NT2/D1 (cell line): ENCODE results near the gene DSCAM.

ENCODE experiments used
- DNase-seq: peaks from one replicate; pipeline ENCODE4 v3.0.0-alpha.2; 2011; ENCODE audit warnings: low read depth, low spot score
- H3K27me3 ChIP-seq: 2 replicates; pipeline ENCODE4 v1.6.0; 2011; ENCODE audit warnings: mild to moderate bottlenecking; ENCODE audit not compliant: insufficient read length, insufficient read depth
- H3K36me3 ChIP-seq: 2 replicates; pipeline ENCODE4 v1.6.1; 2011; ENCODE audit warnings: mild to moderate bottlenecking, low read length, mixed read lengths; ENCODE audit not compliant: insufficient read depth, insufficient read length
- H3K4me1 ChIP-seq: 2 replicates; pipeline ENCODE4 v1.5.1; 2011; ENCODE audit not compliant: insufficient read depth, insufficient read length
- H3K4me3 ChIP-seq: 2 replicates; pipeline ENCODE4 v1.5.1; 2011; ENCODE audit warnings: low read depth; ENCODE audit not compliant: insufficient read length
- H3K9ac ChIP-seq: 2 replicates; pipeline ENCODE4 v1.6.0; 2011; ENCODE audit warnings: low read depth; ENCODE audit not compliant: insufficient read length
- H3K9me3 ChIP-seq: 2 replicates; pipeline ENCODE4 v1.5.1; 2011; ENCODE audit warnings: mild to moderate bottlenecking, low read length; ENCODE audit not compliant: insufficient read depth
- SUZ12 ChIP-seq: IDR thresholded peaks from 2 replicates; pipeline ENCODE4 v1.6.1; 2011; ENCODE audit not compliant: insufficient read length, insufficient read depth; ENCODE audit errors: extremely low read depth
- YY1 ChIP-seq: IDR thresholded peaks from 2 replicates; pipeline ENCODE4 v1.6.1; 2011; ENCODE audit not compliant: insufficient read length, insufficient read depth
- ZNF274 ChIP-seq: IDR thresholded peaks from 2 replicates; pipeline ENCODE4 v1.6.1; 2011; ENCODE audit warnings: mild to moderate bottlenecking, low read depth, low read length

DSCAM gene

DNA sequence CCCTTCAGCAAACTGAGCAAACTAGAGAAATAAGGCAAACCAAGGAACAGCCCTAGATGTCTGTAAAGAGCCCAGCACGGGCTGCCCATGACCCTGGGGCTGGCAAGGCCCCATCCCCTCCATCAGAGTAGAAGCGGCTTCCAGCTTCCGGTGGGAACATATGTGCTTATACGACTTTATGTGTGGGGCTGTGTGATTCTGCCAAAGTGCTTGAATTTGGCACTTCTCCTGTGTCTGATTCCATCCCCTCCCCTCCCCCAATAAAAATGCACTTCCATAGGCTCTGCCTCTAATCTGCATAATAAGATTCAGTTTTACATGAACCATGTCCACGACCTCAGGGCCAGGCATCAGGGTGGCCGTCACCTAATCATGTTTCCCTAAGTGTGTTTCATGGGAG, 236.6 kb downstream of the DSCAM start:
- Histone ChIP-seq H3K36me3 (no peaks in the 10 kb centered on the region), H3K4me1 (no peaks in the 10 kb centered on the region), H3K9ac (no peak overlapping the region), H3K4me3 (no peak overlapping the region), H3K27me3 (no peaks in the 10 kb centered on the region), H3K9me3 (peaks cover 12% of the 10 kb centered on the region; the same call in 1 of the 2 replicates)
- TF ChIP-seq YY1 (no peak), SUZ12 (no peak), ZNF274 (no peak)
- no peak for DNase-seq

DNA sequence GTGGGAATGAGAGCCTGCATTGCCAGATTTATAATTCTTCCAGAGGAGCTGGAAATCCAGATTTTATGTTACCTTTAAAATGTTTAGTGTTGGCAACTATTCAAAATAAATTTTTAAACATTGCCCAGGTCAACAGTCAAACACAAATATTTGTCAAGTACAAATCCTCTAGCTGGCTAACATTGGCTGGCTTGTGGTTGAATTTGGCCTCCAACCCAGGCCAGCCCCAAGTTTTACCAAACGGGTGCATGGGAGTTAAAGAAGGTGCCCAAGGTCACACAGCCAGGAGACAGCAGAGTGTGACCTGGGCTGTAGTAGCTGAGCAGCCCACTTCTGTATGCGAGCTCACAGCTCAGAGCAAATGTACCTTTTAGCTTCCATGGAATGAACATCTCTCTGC, 240.6 kb downstream of the DSCAM start:
- DNase-seq, result no peak
- no peak overlapping the region for H3K9ac ChIP-seq
- TF ChIP-seq YY1, result no peak
- no peak for TF ChIP-seq ZNF274
- no peak for TF ChIP-seq SUZ12
- no peaks in the 10 kb centered on the region for H3K27me3 ChIP-seq
- no peaks in the 10 kb centered on the region for H3K4me1 ChIP-seq
- no peak overlapping the region for H3K4me3 ChIP-seq
- H3K36me3 ChIP-seq, result no peaks in the 10 kb centered on the region
- peaks cover 26% of the 10 kb centered on the region; the same call in 1 of the 2 replicates for H3K9me3 ChIP-seq

DNA sequence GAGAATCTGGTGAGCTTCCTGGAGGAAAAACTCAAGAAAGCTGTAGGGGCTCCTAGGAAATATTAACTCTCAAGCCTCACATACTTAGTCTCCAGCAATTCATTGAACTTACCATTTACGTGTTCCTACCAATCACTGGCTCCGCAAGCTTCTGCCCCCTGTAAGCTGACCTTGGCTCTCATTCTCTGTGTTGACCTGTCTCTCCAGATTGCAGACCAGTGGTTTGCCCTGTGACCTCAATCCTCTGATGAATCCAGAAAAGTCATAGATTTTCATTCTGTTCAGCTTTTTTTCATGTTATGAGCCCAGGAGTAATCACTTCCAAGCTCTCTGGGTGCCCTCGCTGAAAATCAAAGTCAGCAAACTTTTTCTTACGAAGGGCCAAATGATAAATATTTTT, 241.9 kb downstream of the DSCAM start:
- TF ChIP-seq ZNF274, result no peak
- TF ChIP-seq SUZ12, result no peak
- TF ChIP-seq YY1, result no peak
- H3K27me3 ChIP-seq, result no peaks in the 10 kb centered on the region
- no peaks in the 10 kb centered on the region for H3K36me3 ChIP-seq
- H3K4me3 ChIP-seq, result no peak overlapping the region
- H3K9ac ChIP-seq, result no peak overlapping the region
- peaks cover 27% of the 10 kb centered on the region; the same call in 1 of the 2 replicates for H3K9me3 ChIP-seq
- no peak for DNase-seq
- no peaks in the 10 kb centered on the region for H3K4me1 ChIP-seq

DNA sequence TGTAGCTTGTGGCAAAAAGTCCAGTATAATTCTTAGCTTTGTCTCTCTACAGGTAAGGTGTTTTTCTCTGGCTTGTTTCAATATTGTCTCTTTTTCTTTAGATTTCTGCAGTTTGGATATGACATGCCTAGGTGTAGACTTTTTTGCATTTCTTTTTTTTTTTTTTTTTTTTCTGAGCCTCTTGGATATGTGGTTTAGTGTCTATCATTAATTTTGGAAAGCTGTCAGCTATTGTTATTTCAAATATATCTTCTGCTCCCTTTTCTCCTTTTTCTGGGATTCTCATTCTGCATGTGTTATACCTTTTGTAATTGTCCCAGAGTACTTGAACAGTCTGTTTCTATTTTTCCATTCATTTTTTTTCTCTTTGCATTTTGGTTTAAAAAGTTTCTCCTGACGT, 243.2 kb downstream of the DSCAM start:
- Histone ChIP-seq H3K9me3 (peaks cover 29% of the 10 kb centered on the region; the same call in 1 of the 2 replicates), H3K27me3 (no peaks in the 10 kb centered on the region), H3K9ac (no peak overlapping the region), H3K4me1 (no peaks in the 10 kb centered on the region), H3K36me3 (no peaks in the 10 kb centered on the region), H3K4me3 (no peak overlapping the region)
- no peak for DNase-seq
- TF ChIP-seq YY1 (no peak), ZNF274 (no peak), SUZ12 (no peak)

DNA sequence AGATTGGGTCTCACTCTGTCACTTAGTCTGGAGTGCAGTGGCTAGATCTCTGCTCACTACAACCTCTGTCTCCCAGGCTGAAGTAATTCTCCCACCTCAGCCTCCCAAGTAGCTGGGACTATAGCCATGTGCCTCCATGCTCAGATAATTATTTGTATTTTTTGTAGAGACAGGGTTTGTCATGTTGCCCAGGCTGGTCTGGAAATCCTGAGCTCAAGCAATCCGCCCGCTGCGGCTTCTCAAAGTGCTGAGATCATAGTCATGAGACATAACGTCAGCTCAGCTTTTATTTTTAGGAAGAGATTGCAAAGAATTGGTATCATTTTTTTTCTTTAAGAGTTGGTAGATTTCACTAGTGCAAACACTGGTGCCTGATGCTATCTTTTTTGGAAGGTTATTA, 244.9 kb downstream of the DSCAM start:
- no peaks in the 10 kb centered on the region for H3K27me3 ChIP-seq
- peaks cover 27% of the 10 kb centered on the region; the same call in 1 of the 2 replicates for H3K9me3 ChIP-seq
- H3K9ac ChIP-seq, result no peak overlapping the region
- TF ChIP-seq ZNF274 (no peak), SUZ12 (no peak), YY1 (no peak)
- H3K36me3 ChIP-seq, result no peaks in the 10 kb centered on the region
- no peak for DNase-seq
- no peaks in the 10 kb centered on the region for H3K4me1 ChIP-seq
- H3K4me3 ChIP-seq, result no peak overlapping the region

DNA sequence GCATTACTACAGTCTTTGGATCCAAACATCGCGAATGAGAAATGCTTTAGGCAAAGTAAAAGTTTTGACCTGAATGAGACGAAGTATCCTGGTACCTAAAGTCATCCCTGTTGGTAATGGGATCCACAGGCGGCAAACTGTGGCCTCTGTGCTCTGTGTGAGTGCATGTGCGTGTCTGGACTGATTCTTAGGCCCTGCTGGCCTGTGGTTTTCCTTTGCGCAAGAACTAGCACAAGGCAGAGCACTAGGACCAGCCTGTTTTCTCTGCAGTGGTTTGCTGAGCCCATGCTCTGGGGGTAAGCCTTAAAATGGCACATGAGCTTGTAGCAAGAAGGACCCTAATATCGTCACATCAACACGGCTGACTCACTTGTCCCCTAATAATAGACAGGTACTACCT, 251.2 kb downstream of the DSCAM start:
- Histone ChIP-seq H3K9ac (no peak overlapping the region), H3K9me3 (peaks cover 4% of the 10 kb centered on the region; the same call in 1 of the 2 replicates), H3K4me3 (no peak overlapping the region), H3K27me3 (no peaks in the 10 kb centered on the region), H3K36me3 (no peaks in the 10 kb centered on the region), H3K4me1 (no peaks in the 10 kb centered on the region)
- TF ChIP-seq YY1 (no peak), ZNF274 (no peak), SUZ12 (no peak)
- no peak for DNase-seq

DNA sequence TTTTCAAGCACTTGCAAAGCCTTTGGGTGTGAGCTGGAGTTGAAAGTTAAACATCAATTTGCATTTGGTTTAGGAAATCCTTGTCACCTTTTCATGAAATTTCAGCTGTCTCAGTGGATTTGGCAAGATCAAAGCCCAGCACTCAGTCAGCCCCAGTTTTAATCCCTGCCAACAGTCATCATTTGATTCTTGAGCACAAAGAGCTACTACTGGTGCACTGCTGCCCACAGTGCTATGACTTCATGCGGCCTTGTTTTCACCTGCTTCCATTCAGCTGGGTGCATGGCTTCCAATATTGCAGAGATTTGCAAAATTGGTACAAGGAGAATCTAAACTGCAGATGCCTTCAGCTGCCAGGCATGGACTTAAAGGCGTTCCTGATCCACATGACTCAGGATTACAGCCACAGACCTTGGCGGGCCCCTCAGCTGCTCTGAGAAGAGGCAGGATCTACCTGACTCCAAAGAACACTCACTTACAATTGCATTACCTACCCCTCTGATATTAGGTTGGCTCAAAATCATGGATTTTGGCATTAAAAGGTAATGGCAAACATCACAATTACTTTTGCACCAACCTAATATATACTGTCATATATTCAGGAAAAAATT, 259.1 kb downstream of the DSCAM start:
- Histone ChIP-seq H3K9me3 (peaks cover 7% of the 10 kb centered on the region; the same call in 1 of the 2 replicates), H3K9ac (no peak overlapping the region), H3K4me3 (no peak overlapping the region), H3K27me3 (no peaks in the 10 kb centered on the region), H3K4me1 (peaks cover 2% of the 10 kb centered on the region), H3K36me3 (no peaks in the 10 kb centered on the region)
- no peak for DNase-seq
- TF ChIP-seq SUZ12 (no peak), ZNF274 (no peak), YY1 (no peak)

DNA sequence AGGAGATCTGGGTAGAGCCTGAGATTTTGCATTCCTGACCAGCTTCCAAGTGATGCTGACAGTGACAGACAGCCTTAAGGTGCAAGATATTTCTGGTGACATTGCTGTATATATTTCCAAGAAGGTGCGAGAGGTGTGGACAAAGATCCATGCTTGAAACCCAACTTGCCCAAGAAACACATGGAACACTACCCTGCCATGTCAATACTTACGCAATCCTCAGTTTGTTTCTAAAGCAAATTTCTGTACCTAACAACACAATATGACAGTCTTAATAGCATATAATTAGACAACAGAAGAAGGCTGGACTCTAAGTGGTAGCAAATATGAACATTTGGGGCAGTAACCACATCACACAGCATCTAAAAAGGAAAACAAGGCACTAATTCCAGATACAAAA, 260.4 kb downstream of the DSCAM start:
- Histone ChIP-seq H3K4me3 (no peak overlapping the region), H3K4me1 (peaks cover 2% of the 10 kb centered on the region), H3K9ac (no peak overlapping the region), H3K27me3 (no peaks in the 10 kb centered on the region), H3K9me3 (peaks cover 7% of the 10 kb centered on the region; the same call in 1 of the 2 replicates), H3K36me3 (no peaks in the 10 kb centered on the region)
- no peak for DNase-seq
- TF ChIP-seq YY1, result no peak
